CD4-positive, alpha-beta T cell treated with Interleukin-4 for 4 hours (primary cell): ENCODE data around the gene NPW.
"Not testable (repeated sequence)": the region's sequence is repeated elsewhere in the genome, so short reads cannot be mapped to it uniquely, and the experiment has no call there.

Experiments
- DNase-seq: peaks from one replicate; pipeline ENCODE4 v3.0.0-alpha.2; 2020

Gene NPW

GRCh38 chr16:2002406-2003230 lies 17.0 kb upstream of the NPW start:
- DNase-seq, result no peak

GRCh38 chr16:2003231-2003826 lies 16.3 kb upstream of the NPW start:
- DNase-seq, result no peak

GRCh38 chr16:2003827-2004641 lies 15.6 kb upstream of the NPW start:
- peak; percentile 75 for DNase-seq

- DNase-seq, result no peak
Measured at GRCh38 chr16:2004795-2005517, 14.6 kb upstream of the NPW start.

GRCh38 chr16:2005646-2006045 lies 13.9 kb upstream of the NPW start:
- DNase-seq, result no peak

- DNase-seq, result no peak
Measured at GRCh38 chr16:2006317-2006716, 13.3 kb upstream of the NPW start.

GRCh38 chr16:2007081-2007836 lies 12.3 kb upstream of the NPW start:
- DNase-seq, result no peak

- DNase-seq, result peak; percentile 19
Measured at GRCh38 chr16:2008009-2008526, 11.5 kb upstream of the NPW start.

GRCh38 chr16:2008631-2009163 lies 10.9 kb upstream of the NPW start:
- peak; percentile 15 for DNase-seq

GRCh38 chr16:2009164-2009711 lies 10.3 kb upstream of the NPW start:
- DNase-seq, result no peak

GRCh38 chr16:2009791-2010510 lies 9.6 kb upstream of the NPW start, which contains the start of gene ZNF598:
Gene ZNF598 (minus strand): TSS chr16:2009821.
- DNase-seq, result peak; percentile 70

- DNase-seq, result not testable (repeated sequence)
Measured at GRCh38 chr16:2011726-2012125, 7.9 kb upstream of the NPW start.

- no peak for DNase-seq
Measured at GRCh38 chr16:2013527-2013926, 6.1 kb upstream of the NPW start.

GRCh38 chr16:2015117-2015946 lies 4.3 kb upstream of the NPW start:
- DNase-seq, result no peak

- no peak for DNase-seq
Measured at GRCh38 chr16:2015947-2016208, 3.7 kb upstream of the NPW start.

GRCh38 chr16:2016407-2016922 lies 3.1 kb upstream of the NPW start:
- DNase-seq, result no peak

GRCh38 chr16:2019921-2020831 lies 591 bp downstream of the NPW start:
- DNase-seq, result no peak

- no peak for DNase-seq
Measured at GRCh38 chr16:2022723-2023091, 3.1 kb downstream of the NPW start.
